GM21825 (cell line): ENCODE data around the gene BLACAT1.
A peak's percentile ranks its signal among the peaks of the same experiment; 100 is the strongest.
"Not testable (repeated sequence)": the region's sequence is repeated elsewhere in the genome, so short reads cannot be mapped to it uniquely, and the experiment has no call there.

Experiments
- ATAC-seq: cut with Tn5 transposase; IDR thresholded peaks from one replicate; pipeline ENCODE4 v1.9.1; 2021; ENCODE audit warnings: mild to moderate bottlenecking, moderate library complexity; ENCODE audit not compliant: unreplicated experiment

Gene BLACAT1

GRCh38 chr1:205442051-205442725 lies 13.7 kb downstream of the BLACAT1 start:
- no peak for ATAC-seq

GRCh38 chr1:205441716-205442050 lies 14.2 kb downstream of the BLACAT1 start:
- ATAC-seq = no peak

DNA sequence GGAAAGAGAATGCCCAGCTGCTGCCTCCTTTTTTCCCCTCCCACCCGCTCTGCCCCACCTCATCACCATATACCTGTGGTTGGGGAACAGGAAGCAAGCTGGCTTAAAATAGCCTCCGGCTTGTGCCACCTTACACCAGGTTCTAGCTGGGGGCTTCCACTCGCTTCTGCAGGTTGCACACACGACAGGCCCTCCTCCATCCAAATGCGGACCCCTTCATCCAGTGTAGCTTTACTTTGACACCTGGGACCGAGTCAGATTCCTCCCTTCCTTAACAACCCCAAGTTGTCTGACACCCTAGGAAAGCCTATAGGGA lies 14.6 kb downstream of the BLACAT1 start:
- ATAC-seq = no peak

GRCh38 chr1:205440476-205441317 lies 15.1 kb downstream of the BLACAT1 start:
- ATAC-seq = peak; percentile 81

DNA sequence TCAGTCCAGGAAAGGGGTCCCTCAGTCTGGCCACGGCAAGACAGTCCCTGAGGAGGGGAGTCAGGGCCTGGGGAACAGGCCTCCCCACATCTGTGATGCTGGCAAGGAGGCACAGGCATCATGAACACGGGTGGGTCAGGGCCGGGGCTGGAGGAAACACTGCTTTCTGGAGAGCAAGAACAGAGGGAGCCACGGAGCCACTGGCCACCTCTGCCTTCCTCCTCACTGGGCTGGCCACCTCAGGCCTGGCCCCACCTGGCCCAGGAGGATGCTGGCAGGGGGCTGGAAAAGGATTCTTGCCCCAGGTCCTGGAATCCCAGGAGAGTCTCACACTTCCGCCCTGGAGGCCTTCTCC lies 15.7 kb downstream of the BLACAT1 start:
- ATAC-seq = no peak

GRCh38 chr1:205438213-205439158 lies 17.4 kb downstream of the BLACAT1 start:
- ATAC-seq = no peak

- ATAC-seq = no peak
Observed at GRCh38 chr1:205437570-205437969, 18.3 kb downstream of the BLACAT1 start.

GRCh38 chr1:205436776-205437410 lies 19.0 kb downstream of the BLACAT1 start:
- no peak for ATAC-seq

DNA sequence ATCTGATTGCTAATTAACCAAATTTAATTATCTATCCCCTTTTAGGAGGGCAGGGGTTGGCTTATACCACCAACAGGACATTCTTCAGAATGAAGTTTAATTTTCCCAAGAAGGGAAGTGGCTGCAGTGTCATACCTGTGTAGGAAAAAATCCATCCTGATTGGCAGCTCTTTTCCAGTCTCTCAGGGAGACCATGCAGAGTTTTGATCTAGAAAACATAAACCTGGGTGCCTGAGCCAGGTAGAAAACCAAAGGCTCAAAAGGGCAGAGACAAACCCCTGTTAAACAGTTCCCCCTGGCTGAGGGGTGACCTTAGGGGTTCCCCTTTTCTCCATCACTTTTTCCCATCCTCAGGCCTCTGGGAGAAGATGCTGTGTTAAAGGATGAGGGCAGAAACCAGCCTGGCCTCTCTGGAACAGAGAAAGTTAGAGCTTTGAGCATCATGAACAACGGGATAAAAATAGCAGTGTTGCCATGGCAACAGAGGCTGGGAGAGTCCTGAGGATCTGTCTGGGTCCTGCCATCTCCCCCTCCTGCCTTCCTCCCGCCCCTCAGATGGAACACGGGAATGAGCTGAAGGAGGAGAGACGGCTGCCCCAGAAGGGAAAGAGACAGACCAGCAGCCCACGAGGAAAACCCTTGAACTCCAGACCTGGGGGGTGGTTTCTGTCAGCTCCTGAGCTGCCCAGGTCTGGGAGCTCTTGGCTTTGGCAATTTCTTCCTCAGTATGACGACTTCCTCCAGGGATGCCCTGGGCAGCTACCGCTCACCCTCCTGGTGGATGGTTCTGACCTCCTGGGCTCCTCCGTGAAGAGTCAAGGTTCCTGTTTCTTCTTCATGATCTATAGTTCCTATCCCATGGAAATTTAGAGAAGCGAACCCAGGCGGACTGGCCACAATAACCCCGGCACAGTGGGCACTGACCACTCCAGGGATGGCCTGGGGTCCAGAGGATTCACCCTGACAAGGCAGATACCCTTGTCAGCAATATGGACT lies 20.0 kb downstream of the BLACAT1 start:
- ATAC-seq = no peak

DNA sequence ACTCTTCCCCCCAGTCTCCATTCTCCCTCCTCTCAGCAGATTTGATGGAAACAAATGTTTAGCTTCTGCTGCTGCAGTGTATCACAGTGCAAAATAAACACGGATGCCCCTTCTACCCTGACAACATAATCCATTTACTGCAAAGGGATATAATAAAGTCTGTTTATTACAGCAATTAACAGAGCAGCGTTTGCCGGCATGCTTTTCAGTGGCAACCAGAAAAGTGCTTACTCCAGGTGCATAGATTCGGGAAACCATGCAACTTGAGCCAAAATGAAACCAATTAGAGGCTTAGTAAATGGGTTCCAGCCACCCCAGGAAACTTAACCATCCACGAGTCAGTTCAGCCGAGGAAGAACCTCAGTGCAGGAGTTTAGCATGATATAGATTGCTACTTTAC lies 21.1 kb downstream of the BLACAT1 start:
- no peak for ATAC-seq

DNA sequence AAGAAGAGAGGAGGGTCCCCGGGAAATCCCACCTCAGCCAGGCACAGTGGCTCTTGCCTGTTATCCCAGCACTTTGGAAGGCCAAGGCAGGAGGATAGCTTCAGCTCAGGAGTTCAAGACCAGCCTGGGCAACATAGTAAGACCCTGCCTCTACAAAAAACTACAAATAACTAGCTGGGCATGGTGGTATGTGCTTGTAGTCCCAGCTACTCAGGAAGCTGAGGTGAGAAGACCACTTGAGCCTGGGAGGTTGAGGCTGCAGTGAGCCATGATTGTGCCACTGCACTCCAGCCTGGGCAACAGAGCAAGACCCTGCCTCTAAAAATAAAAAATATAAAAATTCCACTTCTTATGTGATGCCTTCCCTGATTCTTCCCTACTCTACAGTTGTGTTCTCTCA lies 23.2 kb downstream of the BLACAT1 start:
- ATAC-seq = not testable (repeated sequence)

DNA sequence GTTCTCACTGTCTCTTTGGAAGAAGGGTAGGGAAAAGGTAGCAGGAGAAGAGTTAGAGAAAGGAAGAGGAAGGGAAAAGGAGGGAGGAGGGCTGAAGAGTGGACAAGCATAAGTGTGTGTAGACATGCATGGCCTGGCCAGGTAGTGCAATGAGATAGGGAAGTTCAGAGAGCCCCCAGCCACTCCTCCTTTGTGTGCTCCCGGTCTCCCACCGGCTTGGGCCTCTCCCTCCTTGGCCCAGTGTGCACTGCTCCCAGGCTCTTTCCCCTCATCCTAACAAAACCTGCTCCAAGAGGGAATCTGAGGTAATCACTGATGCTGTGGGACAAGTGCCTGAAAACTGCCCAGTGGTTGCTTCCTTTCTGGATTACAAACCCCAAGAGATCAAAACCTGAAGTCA lies 23.7 kb downstream of the BLACAT1 start:
- ATAC-seq = no peak

- ATAC-seq = no peak
Observed at GRCh38 chr1:205430696-205431305, 25.0 kb downstream of the BLACAT1 start.

GRCh38 chr1:205429762-205430695 lies 25.8 kb downstream of the BLACAT1 start:
- no peak for ATAC-seq

DNA sequence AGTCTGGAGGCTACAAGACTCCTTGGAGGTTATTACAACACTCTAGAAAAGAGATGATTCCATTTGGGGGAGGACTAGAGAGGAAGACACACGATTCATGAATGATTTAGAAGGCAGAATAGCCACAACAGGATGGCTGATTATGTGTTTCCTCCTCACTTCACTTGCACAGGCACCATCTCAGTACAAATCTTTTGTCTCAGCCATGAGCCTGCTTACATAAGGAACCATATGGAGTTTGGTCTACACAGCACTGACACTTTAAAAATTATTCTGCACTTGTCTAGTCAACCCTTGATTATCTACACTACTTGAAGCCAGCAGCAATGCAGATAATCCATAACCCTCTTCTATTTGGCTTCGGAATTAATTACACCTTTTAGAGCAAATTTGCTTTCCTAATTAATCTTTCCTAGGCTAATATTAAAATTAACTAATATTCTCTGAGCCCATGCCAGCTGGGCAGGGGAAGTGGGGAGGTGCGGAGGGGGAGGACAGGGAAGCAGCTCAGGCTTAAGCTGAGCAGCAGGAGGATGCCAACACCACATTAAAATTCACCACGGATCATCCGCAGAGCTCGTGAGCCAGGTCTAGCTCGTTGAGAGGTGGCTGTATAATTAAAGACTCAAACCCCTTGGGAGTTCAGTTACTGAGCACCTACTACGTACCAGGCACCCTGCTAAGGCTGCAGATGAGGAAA lies 30.8 kb downstream of the BLACAT1 start:
- ATAC-seq = no peak

- no peak for ATAC-seq
Observed at GRCh38 chr1:205423814-205424399, 31.9 kb downstream of the BLACAT1 start.

- ATAC-seq = no peak
Observed at GRCh38 chr1:205422993-205423642, 32.7 kb downstream of the BLACAT1 start.
